Peyer's patch (tissue), 4 donors: ENCODE measurements around the gene HMX2. TPM values are rescaled to one million over a fixed set of nuclear protein-coding genes. Genes with fewer than 3 reads are reported as not detected.

ENCODE experiments used
- DNase-seq, 3 donors: peaks; one replicate each; pipeline ENCODE4 v3.0.0-alpha.2; 2017 to 2019
- H3K27ac ChIP-seq, 4 donors: fragments of 200-600 bp; sonication (generic); one replicate each; pipeline ENCODE4 v1.5.1; 2016 to 2019
- H3K27me3 ChIP-seq, 2 donors: fragments of 200-600 bp; sonication (generic); one replicate each; pipeline ENCODE4 v1.5.1; 2019
- H3K36me3 ChIP-seq, 3 donors: fragments of 200-600 bp; sonication (generic); one replicate each; pipeline ENCODE4 v1.5.1; 2016 to 2019
- H3K4me1 ChIP-seq, 4 donors: fragments of 200-600 bp; sonication (generic); one replicate each; pipeline ENCODE4 v1.5.1; 2016 to 2019
- H3K4me3 ChIP-seq, 4 donors: fragments of 200-600 bp; sonication (generic); 1 replicate in 3 of 4; 2 replicates in 1 of 4; pipeline ENCODE4 v1.5.1; 2016 to 2019; ENCODE audit warnings: mild to moderate bottlenecking in 1 of 4
- H3K9me3 ChIP-seq, 4 donors: fragments of 200-600 bp; sonication (generic); one replicate each; pipeline ENCODE4 v1.5.1; 2016 to 2019; ENCODE audit warnings: mild to moderate bottlenecking in 1 of 4
- CTCF ChIP-seq, 6 experiments: fragments of 450-650 bp in 4 of 6; fragments of 200-600 bp in 2 of 6; sonication (generic) in 1 of 6; IDR thresholded peaks; one replicate each; pipeline ENCODE4 v1.5.1; 2017 to 2019; ENCODE audit warnings: antibody characterized with exemption in 6 of 6, mild to moderate bottlenecking in 3 of 6, moderate library complexity in 1 of 6
- POLR2A ChIP-seq, 2 donors: fragments of 450-650 bp; IDR thresholded peaks; one replicate each; pipeline ENCODE4 v1.5.1; 2017; ENCODE audit warnings: antibody characterized with exemption in 2 of 2, mild to moderate bottlenecking in 2 of 2, moderate library complexity in 2 of 2
- total RNA-seq, 4 donors: library from RNA; depleted of rRNA; stranded (reverse); fragments of >200 nt; gene quantifications; one replicate each; pipeline ENCODE4 v1.1.0, GENCODE V29; 2016

The HMX2 gene
- 1 to 10 TPM in 1 of 4 donors, not detected in 3; 1.0 TPM for total RNA-seq

DNA sequence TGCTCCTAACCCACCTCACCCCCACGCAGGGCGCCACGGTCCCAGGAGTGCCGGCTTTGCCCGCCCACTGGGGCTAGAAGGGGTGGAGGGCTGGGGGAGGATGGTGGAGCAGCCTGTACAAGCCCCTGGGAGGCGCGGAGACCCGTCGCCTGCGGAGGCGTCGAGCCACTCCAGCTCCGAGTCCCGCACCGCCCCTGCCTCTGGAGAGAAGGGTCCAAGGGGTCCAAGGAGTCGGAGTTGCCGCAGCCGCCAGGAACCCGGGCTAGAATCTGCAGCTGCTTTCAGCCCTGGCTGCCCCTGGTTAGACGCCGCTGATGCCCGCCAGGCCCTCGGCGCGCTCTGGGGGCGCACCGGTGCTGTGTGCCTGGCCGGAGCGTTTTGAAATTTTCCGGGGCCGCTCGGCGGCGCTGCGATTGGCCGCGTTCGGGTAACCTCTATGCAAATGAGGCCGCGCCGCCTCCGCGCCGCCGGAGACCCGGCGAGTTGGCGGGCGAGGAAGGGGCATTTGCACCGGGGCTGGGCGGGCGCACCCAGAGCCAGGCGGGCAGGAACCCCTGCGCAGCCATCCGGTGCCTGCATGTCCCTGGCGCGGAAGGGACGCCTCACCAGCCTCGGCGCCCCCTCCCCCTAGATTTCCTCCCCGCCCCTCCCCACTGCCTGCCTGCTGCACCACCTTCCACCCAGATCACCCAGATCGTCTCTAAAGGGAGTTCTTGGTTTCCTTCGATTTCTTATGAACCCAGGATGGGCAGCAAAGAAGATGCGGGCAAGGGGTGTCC lies at the start of gene HMX2:
HMX2 (plus strand) TSS at position 502 of the 779 bp plus-strand sequence; CDS start at position 745, 243 bp downstream.
- Histone ChIP-seq H3K27me3 (peaks cover 0 to 65% of the 10 kb centered on the region in 2 donors), H3K9me3 (peaks cover 0 to 3% (median 0%) of the 10 kb centered on the region in 4 donors), H3K27ac (no peak within 1 kb of the TSS), H3K36me3 (no peaks in the 10 kb centered on the region), H3K4me3 (peak within 1 kb of the TSS in 3 of 4 donors; percentile 15 to 33 (median 16)), H3K4me1 (peaks cover 0 to 49% (median 27%) of the 10 kb centered on the region in 4 donors)
- DNase-seq: no peak
- TF ChIP-seq POLR2A (IDR thresholded peaks at IDR 0.05) (no peak), CTCF (IDR thresholded peaks at IDR 0.05) (no peak)

DNA sequence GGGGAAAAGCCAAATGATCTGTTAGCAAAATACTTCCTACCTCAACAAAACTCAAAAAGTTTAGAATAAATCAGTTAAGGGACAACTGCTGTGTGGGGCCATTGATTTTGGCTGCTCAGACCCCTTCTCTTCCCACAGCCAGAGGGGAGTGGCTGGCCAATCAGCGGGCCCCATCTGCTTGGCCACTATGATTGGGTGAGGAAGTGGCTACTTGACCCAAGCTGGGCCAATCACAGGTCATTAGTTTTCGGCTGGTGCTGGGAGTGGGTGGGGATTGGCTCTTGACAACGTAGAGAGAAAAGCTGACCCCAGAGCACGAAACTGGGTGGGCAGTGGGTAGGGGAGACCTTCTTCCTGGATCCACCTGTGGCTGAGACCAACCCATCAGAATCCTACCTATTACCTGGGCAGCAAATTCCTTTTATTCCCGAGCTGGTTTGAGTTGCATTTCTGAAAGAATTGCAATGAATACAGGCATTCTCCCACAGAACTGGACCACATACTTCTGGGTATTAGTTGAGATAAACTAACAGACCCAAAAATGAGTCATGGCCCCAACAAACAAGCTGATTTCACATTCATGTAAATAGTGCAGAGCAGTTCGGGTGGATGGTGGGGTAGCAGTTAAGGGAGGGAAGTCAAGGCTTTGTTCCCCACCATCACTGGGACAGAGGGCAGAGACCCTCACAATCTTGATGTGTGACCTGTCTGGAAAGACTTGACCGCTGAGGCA lies 47.7 kb upstream of the HMX2 start:
- TF ChIP-seq POLR2A (IDR thresholded peaks at IDR 0.05): no peak
- TF ChIP-seq CTCF (IDR thresholded peaks at IDR 0.05): no peak
- H3K4me1 ChIP-seq: no peaks in the 10 kb centered on the region
- H3K27me3 ChIP-seq: no peaks in the 10 kb centered on the region
- H3K27ac ChIP-seq: no peak overlapping the region
- H3K36me3 ChIP-seq: no peaks in the 10 kb centered on the region
- H3K9me3 ChIP-seq: no peaks in the 10 kb centered on the region
- no peak overlapping the region for H3K4me3 ChIP-seq
- no peak for DNase-seq

DNA sequence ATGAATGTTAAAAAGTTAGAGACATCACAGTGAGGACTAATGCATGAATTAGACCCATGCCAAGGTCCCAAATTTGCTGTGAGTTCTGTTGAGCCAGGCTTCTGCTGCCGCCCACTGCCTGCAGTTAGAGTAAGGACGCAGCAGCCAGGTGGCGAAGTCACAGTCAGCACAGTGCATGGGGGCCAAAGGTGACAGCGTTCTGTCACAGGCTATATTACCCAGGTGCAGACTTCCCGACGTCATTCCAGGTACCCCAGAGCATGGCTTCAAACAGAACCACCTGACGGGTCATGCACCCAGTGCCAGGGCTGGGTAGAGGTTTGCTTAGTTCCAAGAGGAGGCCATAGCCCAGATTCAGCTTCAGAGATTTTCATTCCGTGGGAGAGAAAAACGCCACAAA lies 46.1 kb upstream of the HMX2 start:
- Histone ChIP-seq H3K36me3 (no peaks in the 10 kb centered on the region), H3K9me3 (no peaks in the 10 kb centered on the region), H3K4me1 (no peaks in the 10 kb centered on the region), H3K4me3 (no peak overlapping the region), H3K27ac (no peak overlapping the region), H3K27me3 (no peaks in the 10 kb centered on the region)
- TF ChIP-seq POLR2A (IDR thresholded peaks at IDR 0.05) (no peak), CTCF (IDR thresholded peaks at IDR 0.05) (peak in 2 of 6 experiments; percentile 4 to 9)
- no peak for DNase-seq

DNA sequence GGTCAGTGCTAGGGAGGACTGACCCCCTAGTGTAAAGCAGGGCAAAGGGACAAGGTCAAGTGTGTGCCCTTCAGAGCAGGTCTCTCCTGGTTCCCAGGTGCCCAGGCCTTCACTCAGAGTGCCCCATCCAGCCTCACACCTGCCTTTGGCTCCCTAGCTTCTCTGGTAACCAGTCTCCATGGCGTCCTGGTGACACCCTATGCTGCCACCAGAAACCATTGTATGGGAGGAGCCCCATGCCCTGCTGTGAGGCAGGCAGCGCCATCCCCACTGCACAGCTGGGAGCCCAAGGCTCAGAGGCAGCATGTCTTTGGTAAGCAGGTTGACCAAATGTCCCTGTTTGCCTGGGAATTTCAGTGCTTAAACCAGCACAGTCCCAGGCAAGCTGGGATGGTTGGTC lies 45.3 kb upstream of the HMX2 start:
- H3K27me3 ChIP-seq: no peaks in the 10 kb centered on the region
- no peaks in the 10 kb centered on the region for H3K36me3 ChIP-seq
- no peaks in the 10 kb centered on the region for H3K4me1 ChIP-seq
- no peaks in the 10 kb centered on the region for H3K9me3 ChIP-seq
- TF ChIP-seq CTCF (IDR thresholded peaks at IDR 0.05): no peak
- no peak overlapping the region for H3K4me3 ChIP-seq
- DNase-seq: no peak
- no peak overlapping the region for H3K27ac ChIP-seq

GRCh38 chr10:123103944-123104343 lies 44.0 kb upstream of the HMX2 start:
- Histone ChIP-seq H3K4me3 (no peak overlapping the region), H3K36me3 (no peaks in the 10 kb centered on the region), H3K4me1 (no peaks in the 10 kb centered on the region), H3K27ac (no peak overlapping the region), H3K27me3 (no peaks in the 10 kb centered on the region), H3K9me3 (no peaks in the 10 kb centered on the region)
- TF ChIP-seq POLR2A (IDR thresholded peaks at IDR 0.05) (no peak), CTCF (IDR thresholded peaks at IDR 0.05) (no peak)
- DNase-seq: no peak
